HG03135 (cell line): ENCODE results near the gene ATP1A2.

ENCODE experiments used
- ATAC-seq: cut with Tn5 transposase; IDR thresholded peaks from one replicate; pipeline ENCODE4 v1.9.1; 2021; ENCODE audit warnings: mild to moderate bottlenecking, moderate library complexity; ENCODE audit not compliant: unreplicated experiment

The ATP1A2 gene

DNA sequence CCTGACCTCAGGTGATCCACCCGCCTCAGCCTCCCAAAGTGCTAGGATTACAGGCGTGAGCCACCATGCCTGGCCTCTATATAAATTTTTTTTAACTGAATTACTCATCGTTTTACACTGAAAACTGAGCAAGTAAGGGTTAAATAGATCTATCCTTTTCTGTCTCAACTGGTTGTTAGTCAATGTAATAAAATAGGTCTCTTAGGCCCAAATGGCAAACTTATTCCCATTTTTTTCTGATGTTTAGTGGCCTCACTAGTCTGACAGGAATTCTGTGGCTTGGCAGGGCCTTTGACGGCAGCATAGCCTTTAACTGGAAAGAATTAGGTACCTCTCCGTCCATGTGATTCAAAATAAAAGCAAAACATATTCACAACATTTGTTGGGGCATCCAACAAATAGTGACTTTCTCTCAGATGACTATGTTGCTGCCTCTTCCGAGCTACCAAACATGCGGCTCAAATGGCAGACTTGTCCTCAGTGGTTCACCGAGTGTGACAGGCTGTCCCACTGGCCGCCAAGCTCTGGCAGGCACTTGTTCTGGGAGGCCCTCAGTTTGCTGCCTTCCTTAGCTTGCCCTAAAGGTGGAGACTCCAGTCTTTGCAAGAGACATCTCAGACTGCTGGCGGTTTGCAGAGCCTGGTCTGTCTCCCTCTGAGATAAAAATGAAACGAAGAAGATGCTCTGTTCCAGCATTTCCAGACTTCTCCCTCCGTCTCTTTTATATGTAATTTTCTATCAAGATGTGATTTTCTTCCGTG lies 53.2 kb downstream of the ATP1A2 start:
- no peak for ATAC-seq

- no peak for ATAC-seq
These were observed 54.2 kb downstream of the ATP1A2 start for GRCh38 chr1:160169553-160170399.

DNA sequence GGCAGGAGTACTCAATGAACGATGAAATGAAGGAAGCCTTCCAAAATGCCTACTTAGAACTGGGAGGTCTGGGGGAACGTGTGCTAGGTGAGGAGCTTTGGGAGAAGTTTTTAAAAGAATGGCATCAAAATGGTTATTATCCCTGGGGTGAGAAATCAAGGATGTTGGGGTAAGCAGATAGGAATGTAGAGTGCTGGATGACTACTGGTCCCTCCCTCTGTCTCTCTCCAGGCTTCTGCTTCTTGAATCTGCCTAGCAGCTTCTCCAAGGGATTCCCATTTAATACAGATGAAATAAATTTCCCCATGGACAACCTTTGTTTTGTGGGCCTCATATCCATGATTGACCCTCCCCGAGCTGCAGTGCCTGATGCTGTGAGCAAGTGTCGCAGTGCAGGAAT lies 55.8 kb downstream of the ATP1A2 start:
- no peak for ATAC-seq

DNA sequence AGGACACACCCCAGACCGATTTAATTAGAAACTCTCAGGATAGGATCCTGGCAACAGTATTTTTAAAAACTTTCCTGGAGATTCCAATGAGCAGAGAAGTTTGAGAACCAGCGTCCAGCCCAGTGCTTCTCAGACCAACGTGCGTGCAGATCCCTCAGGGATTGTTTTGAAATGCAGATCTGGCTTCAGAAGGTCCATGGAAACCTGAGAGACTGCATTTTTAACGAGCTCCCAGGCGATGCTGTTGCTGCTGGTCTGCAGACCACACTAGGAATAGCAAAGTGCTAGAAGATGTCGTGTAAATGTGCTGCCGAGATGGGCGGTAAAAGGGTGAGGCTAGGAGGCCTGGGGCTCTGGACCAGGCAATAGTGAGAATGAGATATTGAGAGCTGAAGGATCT lies 56.4 kb downstream of the ATP1A2 start:
- no peak for ATAC-seq

DNA sequence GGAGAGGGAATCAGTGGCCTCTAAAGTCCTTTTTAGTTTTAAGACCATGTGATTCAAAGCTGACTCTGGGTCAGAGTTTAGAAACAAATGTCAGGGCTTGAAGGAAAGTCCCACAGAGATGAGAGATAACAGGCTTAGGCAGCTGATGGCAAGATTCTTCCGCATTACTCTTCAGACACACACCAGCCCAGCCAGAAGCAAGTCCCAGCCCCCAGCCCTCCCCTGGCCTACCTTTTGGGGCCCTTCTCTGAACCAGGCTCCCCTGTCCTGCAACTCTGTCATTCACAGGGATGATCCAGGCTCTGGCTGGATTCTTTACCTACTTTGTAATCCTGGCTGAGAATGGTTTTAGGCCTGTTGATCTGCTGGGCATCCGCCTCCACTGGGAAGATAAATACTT lies 61.7 kb downstream of the ATP1A2 start:
- ATAC-seq, result no peak

GRCh38 chr1:160177667-160178066 lies 62.1 kb downstream of the ATP1A2 start:
- ATAC-seq, result no peak

- ATAC-seq, result no peak
These were observed 63.2 kb downstream of the ATP1A2 start for GRCh38 chr1:160178731-160179130.

- ATAC-seq, result no peak
These were observed 63.8 kb downstream of the ATP1A2 start for GRCh38 chr1:160179336-160179735.

DNA sequence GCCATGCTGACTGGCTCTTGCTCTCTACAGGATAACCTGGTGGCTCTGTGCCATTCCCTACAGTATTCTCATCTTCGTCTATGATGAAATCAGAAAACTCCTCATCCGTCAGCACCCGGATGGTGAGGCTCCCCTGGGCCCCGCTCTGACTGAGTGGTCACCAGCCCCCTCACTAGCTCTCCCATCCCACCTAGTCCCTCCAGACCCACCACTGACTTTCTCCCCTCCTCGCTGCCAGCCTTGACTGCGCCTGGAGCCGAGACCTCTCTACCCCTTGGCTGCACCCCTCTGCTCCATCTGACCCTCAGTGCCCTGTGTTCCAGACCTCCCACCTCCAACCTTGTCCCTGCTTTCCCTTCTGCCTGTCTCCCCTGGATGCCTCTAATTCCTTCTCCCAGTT lies 70.7 kb downstream of the ATP1A2 start:
- no peak for ATAC-seq

DNA sequence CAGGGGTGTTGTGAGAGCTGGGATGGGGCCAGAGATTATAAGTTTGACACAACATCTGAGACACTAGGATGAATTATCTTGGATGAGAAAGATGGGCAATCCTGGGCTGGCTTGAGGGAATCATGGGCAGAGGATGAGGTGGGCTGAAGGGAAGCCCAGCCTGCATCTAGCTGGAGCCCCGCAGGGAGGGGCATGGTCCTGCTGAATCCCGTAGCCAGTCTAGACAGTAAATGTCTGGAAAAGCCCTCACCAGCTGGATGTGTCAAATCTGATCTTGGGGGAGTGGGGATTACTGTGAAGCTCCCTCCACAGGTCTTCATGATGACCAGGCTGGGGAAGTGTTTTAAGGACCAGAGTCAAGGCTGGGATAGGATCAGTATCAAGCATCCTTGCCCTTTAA lies 71.2 kb downstream of the ATP1A2 start:
- ATAC-seq, result no peak

DNA sequence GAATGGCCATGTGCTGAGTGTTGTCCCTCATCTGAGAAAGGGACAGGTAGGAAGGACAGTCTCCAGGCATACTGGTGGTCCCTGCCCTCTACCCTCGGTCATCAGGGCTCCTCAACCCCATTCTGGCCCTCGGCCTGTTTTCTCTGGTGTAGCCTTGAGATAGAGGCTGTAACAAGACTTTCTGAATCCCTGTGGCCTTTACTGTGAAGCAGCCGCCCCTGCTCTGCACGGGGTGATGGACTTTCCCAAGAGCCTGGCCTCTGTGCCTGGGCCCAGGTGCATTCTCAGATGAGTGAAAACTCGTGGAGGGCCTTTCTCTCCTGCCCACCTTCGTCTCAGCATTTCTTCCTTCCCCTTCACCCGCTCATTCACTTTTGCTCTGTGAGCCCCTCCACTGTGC lies 71.8 kb downstream of the ATP1A2 start:
- no peak for ATAC-seq

DNA sequence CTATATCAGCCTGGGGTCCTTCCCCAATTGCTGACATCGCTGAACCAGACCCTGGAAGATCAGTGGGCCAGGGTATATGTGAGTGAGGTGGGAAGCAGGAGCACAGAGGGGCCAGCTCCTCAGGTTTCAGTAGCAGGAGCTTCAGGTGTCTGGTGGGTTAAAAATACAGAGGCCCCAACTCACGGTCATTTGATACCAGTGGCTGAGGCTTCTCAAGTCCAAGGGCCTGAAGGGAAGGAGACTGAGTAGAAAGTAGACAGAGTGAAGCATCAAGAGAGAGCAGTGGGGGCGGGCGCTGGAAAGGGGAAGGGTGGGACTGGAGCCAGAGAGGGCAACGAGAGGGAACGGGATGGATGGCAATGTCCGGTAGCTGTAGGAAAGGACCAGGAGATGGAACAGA lies 72.8 kb downstream of the ATP1A2 start:
- no peak for ATAC-seq

DNA sequence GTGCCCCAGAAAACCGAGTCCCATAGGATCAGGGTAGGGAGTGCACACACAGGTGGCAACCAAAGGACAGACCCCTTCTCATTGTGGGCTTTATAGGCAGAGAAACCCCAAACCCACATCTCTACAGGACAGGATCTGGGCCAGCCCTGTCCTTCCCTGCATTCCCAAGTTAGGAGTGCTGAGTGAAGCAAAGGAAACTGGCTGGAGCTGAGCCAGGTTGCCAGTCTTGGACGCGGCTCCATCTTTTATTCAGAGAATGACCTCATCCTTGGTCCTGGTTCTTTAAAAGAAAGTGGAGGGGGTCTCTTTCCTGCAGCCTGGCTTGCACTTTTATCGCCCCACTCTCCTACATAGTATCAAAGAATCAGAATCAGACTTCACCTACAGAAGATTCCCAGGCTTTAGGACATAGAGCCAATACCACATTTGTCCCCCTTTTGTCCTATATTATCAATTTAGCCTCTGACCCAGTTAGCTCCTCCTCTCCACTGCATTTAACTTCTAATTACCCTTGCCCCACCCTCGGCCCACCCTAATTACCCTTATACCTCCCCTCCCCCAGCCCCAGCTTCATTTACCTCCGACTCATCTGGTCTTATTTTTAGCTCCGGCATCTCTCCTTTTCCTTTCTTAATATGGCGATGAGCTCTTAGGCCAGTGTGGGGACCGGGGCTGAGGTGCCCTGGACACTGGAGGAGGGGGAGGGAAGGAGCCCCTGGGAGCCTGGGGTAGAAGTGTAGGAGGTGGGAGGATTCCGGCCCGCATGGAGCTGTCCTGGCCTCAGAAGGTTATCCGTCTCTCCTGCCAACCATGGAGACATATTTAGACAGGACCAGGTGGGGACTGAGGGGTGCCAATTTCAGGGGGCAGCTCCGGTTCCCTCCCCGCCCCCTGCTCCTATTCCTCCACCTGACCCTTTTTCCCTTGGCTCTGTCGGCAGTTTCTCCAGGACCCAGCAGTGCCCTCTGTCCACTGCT lies 74.4 kb downstream of the ATP1A2 start, which contains the start of gene CASQ1:
CASQ1 (plus strand) TSS at position 927 of the 977 bp plus-strand sequence. CDS start 177 bp downstream, outside the sequence.
- ATAC-seq, result no peak

DNA sequence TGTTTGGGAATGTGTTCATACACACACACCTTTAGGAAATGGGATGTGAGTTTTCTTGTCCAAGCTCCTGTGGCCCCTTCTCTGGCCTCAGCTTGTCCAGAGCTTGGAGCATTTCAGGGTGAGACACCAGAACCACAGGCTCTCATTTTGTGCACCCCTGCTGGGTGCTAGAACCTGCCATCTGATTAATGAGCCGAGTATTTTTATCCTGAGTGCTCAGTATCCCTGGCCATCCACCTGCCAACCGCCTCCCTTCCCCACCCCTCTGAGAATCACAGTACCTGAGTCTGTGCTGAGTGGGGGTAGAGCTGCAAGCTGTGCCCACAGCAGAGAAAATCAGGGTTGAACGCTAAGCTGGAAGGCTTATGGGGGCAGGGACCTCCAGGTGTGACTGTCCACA lies 76.2 kb downstream of the ATP1A2 start:
- no peak for ATAC-seq

DNA sequence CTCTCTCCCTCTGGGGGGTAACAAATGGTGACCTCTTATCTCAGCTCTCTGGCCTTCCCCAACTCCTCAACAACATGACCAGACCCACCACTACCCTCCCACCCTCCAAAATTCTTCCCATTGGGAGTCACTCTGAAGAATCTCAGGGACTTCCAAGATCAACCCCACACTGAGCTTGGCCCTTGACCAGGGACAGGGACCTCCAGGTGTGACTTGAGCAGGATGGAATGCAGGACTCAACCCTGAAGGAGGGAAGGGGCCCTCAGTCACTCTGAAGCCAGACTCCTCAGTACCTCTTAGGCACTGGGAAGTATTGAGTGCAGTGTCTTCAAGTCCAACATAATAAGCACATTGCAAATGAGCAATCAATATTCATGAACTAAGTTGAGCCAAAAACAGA lies 76.7 kb downstream of the ATP1A2 start:
- ATAC-seq, result no peak
